H1 (cell line): ENCODE measurements around the gene CBLN3. TPM values are rescaled to one million over a fixed set of nuclear protein-coding genes. Genes with fewer than 3 reads are reported as not detected.

Source experiments
- CTCF ChIA-PET: fragments of 300-600 bp; sonication (Branson Sonifier 250); formaldehyde crosslinking; loops from one replicate; lab custom pipeline; 2021; ENCODE audit not compliant: partially characterized antibody; lab: Charles Lee
- POLR2A ChIA-PET: fragments of 300-600 bp; sonication (Branson Sonifier 250); formaldehyde crosslinking; loops from one replicate; lab custom pipeline; 2021; ENCODE audit warnings: inconsistent platforms; ENCODE audit not compliant: partially characterized antibody; lab: Charles Lee
- DNase-seq, 2 experiments: peaks; one replicate each; pipeline versions ENCODE4 v3.0.0 to v3.0.0-alpha.2; 2010 to 2022; ENCODE audit warnings: low spot score in 2 of 2, low read depth in 1 of 2, mixed read lengths in 1 of 2
- FAIRE-seq: peaks from 2 replicates; lab custom pipeline; 2011; peaks lifted over from hg19 to GRCh38; lab: Jason Lieb, UNC
- H2AFZ ChIP-seq: 2 replicates; pipeline ENCODE4 v1.8.1; 2012; ENCODE audit warnings: low read length, inconsistent platforms
- H2AK5ac ChIP-seq: 2 replicates; pipeline ENCODE4 v1.6.1; 2013; ENCODE audit warnings: low read depth, low read length
- H2BK120ac ChIP-seq: replicated peaks from 2 replicates; pipeline ENCODE3; 2013; ENCODE audit warnings: low read depth, low read length, inconsistent platforms
- H2BK12ac ChIP-seq: 2 replicates; pipeline ENCODE4 v1.6.1; 2013; ENCODE audit warnings: low read depth, low read length
- H2BK15ac ChIP-seq: 2 replicates; pipeline ENCODE4 v1.6.1; 2013; ENCODE audit warnings: low read length
- H2BK20ac ChIP-seq: 2 replicates; pipeline ENCODE4 v1.6.1; 2013; ENCODE audit warnings: low read length
- H2BK5ac ChIP-seq: 2 replicates; pipeline ENCODE4 v1.6.1; 2013; ENCODE audit warnings: low read depth, low read length
- H3K14ac ChIP-seq: 2 replicates; pipeline ENCODE4 v1.6.1; 2013; ENCODE audit warnings: inconsistent platforms; ENCODE audit not compliant: insufficient read length
- H3K18ac ChIP-seq: 2 replicates; pipeline ENCODE4 v1.6.1; 2013; ENCODE audit warnings: low read length; ENCODE audit errors: extremely low read depth
- H3K23ac ChIP-seq: 2 replicates; pipeline ENCODE4 v1.6.1; 2013; ENCODE audit warnings: inconsistent platforms; ENCODE audit not compliant: insufficient read length
- H3K23me2 ChIP-seq: 2 replicates; pipeline ENCODE4 v1.6.1; 2013; ENCODE audit warnings: low read depth, low read length
- H3K27ac ChIP-seq: 2 replicates; pipeline ENCODE4 v1.6.1; 2011; ENCODE audit warnings: low read depth, low read length, inconsistent platforms
- H3K27me3 ChIP-seq, 4 experiments: replicated peaks in 1 of 4; 1 replicate in 1 of 4; 2 replicates in 3 of 4; pipeline versions ENCODE4 v1.6.1 to v1.8.1; 2011 to 2013; ENCODE audit warnings: low read length in 3 of 4, mild to moderate bottlenecking in 3 of 4, inconsistent platforms in 2 of 4, mixed read lengths in 2 of 4, moderate library complexity in 1 of 4; ENCODE audit not compliant: control insufficient read depth in 3 of 4, insufficient read depth in 3 of 4; ENCODE audit errors: extremely low read depth in 1 of 4
- H3K36me3 ChIP-seq, 4 experiments: 2 replicates each; pipeline versions ENCODE4 v1.6.1 to v1.8.1; 2011 to 2013; ENCODE audit warnings: mild to moderate bottlenecking in 4 of 4, low read length in 3 of 4, moderate library complexity in 2 of 4, control low read depth in 1 of 4, inconsistent platforms in 1 of 4; ENCODE audit not compliant: insufficient read depth in 4 of 4, control insufficient read depth in 2 of 4
- H3K4ac ChIP-seq: replicated peaks from 2 replicates; pipeline ENCODE3; 2013; ENCODE audit warnings: low read length, low read depth, mixed read lengths, inconsistent platforms; ENCODE audit not compliant: insufficient read length
- H3K4me1 ChIP-seq, 4 experiments: replicated peaks in 1 of 4; 1 replicate in 1 of 4; 2 replicates in 3 of 4; pipeline versions ENCODE4 v1.6.1 to v1.8.1; 2011 to 2013; ENCODE audit warnings: low read length in 3 of 4, inconsistent platforms in 2 of 4, mixed read lengths in 1 of 4; ENCODE audit not compliant: insufficient read depth in 4 of 4, control insufficient read depth in 3 of 4
- H3K4me2 ChIP-seq, 2 experiments: 2 replicates each; pipeline versions ENCODE4 v1.6.1 to v1.8.1; 2011 to 2013; ENCODE audit warnings: low read depth in 2 of 2, low read length in 2 of 2, control low read depth in 1 of 2, inconsistent platforms in 1 of 2, mild to moderate bottlenecking in 1 of 2; ENCODE audit not compliant: insufficient read depth in 1 of 2
- H3K4me3 ChIP-seq, 4 experiments: fragments of 200-600, 300-600 bp in 1 of 4; sonication (generic), shearing (Covaris generic), sonication (Bioruptor Twin) in 1 of 4; 2 replicates each; pipeline versions ENCODE4 v1.5.1 to v1.8.1; 2011 to 2016; ENCODE audit warnings: low read length in 4 of 4, low read depth in 3 of 4, control low read depth in 2 of 4, inconsistent platforms in 2 of 4, mild to moderate bottlenecking in 2 of 4, mixed read lengths in 1 of 4, moderate library complexity in 1 of 4; ENCODE audit not compliant: insufficient read depth in 2 of 4; ENCODE audit errors: extremely low read depth in 1 of 4
- H3K56ac ChIP-seq: replicated peaks from 2 replicates; pipeline ENCODE3; 2013; ENCODE audit warnings: low read depth, mild to moderate bottlenecking, mixed read lengths, low read length, inconsistent platforms; ENCODE audit not compliant: insufficient read length
- H3K79me1 ChIP-seq: 2 replicates; pipeline ENCODE4 v1.6.1; 2013; ENCODE audit warnings: low read depth, low read length, control low read depth
- H3K79me2 ChIP-seq, 2 experiments: 2 replicates each; pipeline versions ENCODE4 v1.6.1 to v1.8.1; 2012 to 2013; ENCODE audit warnings: low read length in 2 of 2, mild to moderate bottlenecking in 2 of 2, inconsistent platforms in 1 of 2; ENCODE audit not compliant: insufficient read depth in 2 of 2, control insufficient read depth in 1 of 2
- H3K9ac ChIP-seq, 4 experiments: replicated peaks in 1 of 4; 1 replicate in 1 of 4; 2 replicates in 3 of 4; pipeline versions ENCODE4 v1.6.1 to v1.8.1; 2011 to 2013; ENCODE audit warnings: low read depth in 3 of 4, low read length in 3 of 4, control low read depth in 2 of 4, mild to moderate bottlenecking in 2 of 4, moderate library complexity in 2 of 4, inconsistent platforms in 1 of 4; ENCODE audit errors: extremely low read depth in 1 of 4
- H3K9me3 ChIP-seq, 2 experiments: 2 replicates each; pipeline versions ENCODE4 v1.6.1 to v1.8.1; 2012 to 2013; ENCODE audit warnings: mild to moderate bottlenecking in 2 of 2, moderate library complexity in 2 of 2, control low read depth in 1 of 2, inconsistent platforms in 1 of 2, low read depth in 1 of 2, low read length in 1 of 2, mixed read lengths in 1 of 2; ENCODE audit not compliant: insufficient read depth in 2 of 2
- H4K20me1 ChIP-seq, 2 experiments: replicated peaks in 1 of 2; 2 replicates each; pipeline versions ENCODE3 to v1.8.1; 2011 to 2013; ENCODE audit warnings: inconsistent platforms in 2 of 2, low read length in 2 of 2, mild to moderate bottlenecking in 1 of 2; ENCODE audit not compliant: insufficient read depth in 2 of 2, control insufficient read depth in 1 of 2
- H4K5ac ChIP-seq: 2 replicates; pipeline ENCODE4 v1.6.1; 2013; ENCODE audit warnings: low read length, low read depth, mixed read lengths, inconsistent platforms; ENCODE audit not compliant: insufficient read length
- H4K8ac ChIP-seq: 2 replicates; pipeline ENCODE4 v1.8.0; 2013; ENCODE audit warnings: mild to moderate bottlenecking, moderate library complexity, low read length, inconsistent platforms; ENCODE audit not compliant: insufficient read depth; ENCODE audit errors: extremely low read depth
- H4K91ac ChIP-seq: replicated peaks from 2 replicates; pipeline ENCODE3; 2013; ENCODE audit warnings: low read length, mixed read lengths, inconsistent platforms; ENCODE audit not compliant: insufficient read length
- CEBPB ChIP-seq: IDR thresholded peaks from 2 replicates; pipeline ENCODE4 v1.6.1; 2012; ENCODE audit warnings: low read depth, low read length
- SIN3A ChIP-seq, 2 experiments: IDR thresholded peaks in 1 of 2; conservative IDR thresholded peaks in 1 of 2; 2 replicates each; pipeline ENCODE4 v1.6.1; 2011 to 2012; ENCODE audit warnings: low read length in 2 of 2, improper control_type of control experiment in 1 of 2, low read depth in 1 of 2, mild to moderate bottlenecking in 1 of 2
- WGBS, 2 experiments: shearing (Covaris generic) in 1 of 2; methylation state at CpG; one replicate each; pipeline versions ENCODE4 v1.1.6 to v1.1.7; 2013 to 2015; ENCODE audit warnings: low lambda C conversion rate in 2 of 2, mixed read lengths in 2 of 2, inconsistent platforms in 1 of 2, low coverage in 1 of 2, missing lambda C conversion rate in 1 of 2; ENCODE audit not compliant: insufficient replicate concordance in 2 of 2, insufficient coverage in 1 of 2, insufficient read length in 1 of 2; ENCODE audit errors: extremely low coverage in 1 of 2, missing lambda C conversion rate in 1 of 2; 5-methylcytosine and 5-hydroxymethylcytosine counted together
- polyA plus RNA-seq, 7 experiments: library from polyadenylated mRNA; depleted of rRNA in 3 of 7; stranded (reverse) in 5 of 7; unstranded in 2 of 7; fragments of >200 nt in 5 of 7; fragments of 200-250 nt in 2 of 7; gene quantifications; 1 replicate in 5 of 7; 2 replicates in 1 of 7; 4 replicates in 1 of 7; pipeline versions ENCODE4 v1.2.1 to v1.2.3, GENCODE V29; 2011 to 2013; ENCODE audit warnings: missing spikeins in 2 of 7, mixed read lengths in 2 of 7
- total RNA-seq: library from RNA; stranded (reverse); fragmentation: NEBNext Ultra II Directional; extraction: Animal tissue kit (Norgen Biotek cat#: 25700); gene quantifications from 2 replicates; pipeline ENCODE4 v1.2.1, GENCODE V29; 2021

The CBLN3 gene
- total and polyA plus RNA-seq, 2 of the 8 experiments (the other 6 are each of a cell fraction or from before 2014, with no cell fraction given) = 0.54 to 1.00 TPM

DNA sequence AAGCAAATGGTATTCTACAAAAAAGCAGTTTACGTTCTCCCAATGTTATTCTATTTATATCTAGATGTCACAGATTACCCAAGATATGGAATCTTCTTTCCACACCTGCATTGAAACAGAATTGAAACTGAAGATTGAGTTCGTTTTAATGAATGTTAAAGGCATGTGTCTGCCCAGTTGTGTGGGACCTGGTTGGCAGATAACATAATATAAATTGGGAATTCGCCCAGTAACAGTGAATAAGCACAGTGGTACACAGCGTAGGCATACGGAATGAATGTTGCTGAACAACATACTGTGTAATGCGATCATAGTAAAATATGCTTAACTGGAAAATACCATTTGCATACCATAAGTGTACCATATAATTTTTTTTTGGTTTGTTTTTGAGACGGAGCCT, 4.6 kb upstream of the CBLN3 start:
- Histone ChIP-seq H3K23me2 (peaks cover 5% of the 10 kb centered on the region; the same call in 1 of the 2 replicates), H3K4ac (no peak overlapping the region), H2AK5ac (no peak overlapping the region), H3K36me3 (peaks cover 0 to 13% (median 2%) of the 10 kb centered on the region in 4 experiments; a peak in 5 of 8 replicates), H4K8ac (no peak overlapping the region), H4K91ac (no peak overlapping the region), H3K79me1 (no peaks in the 10 kb centered on the region; the same call in 1 of the 2 replicates), H3K79me2 (no peaks in the 10 kb centered on the region), H3K23ac (no peak overlapping the region), H3K27ac (no peak overlapping the region), H2BK120ac (no peak overlapping the region), H3K4me1 (peaks cover 6 to 20% (median 13%) of the 10 kb centered on the region in 4 experiments), H4K5ac (no peak overlapping the region), H3K9ac (no peak overlapping the region), H3K56ac (no peak overlapping the region), H3K27me3 (peaks cover 0 to 3% (median 0%) of the 10 kb centered on the region in 4 experiments; a peak in 2 of 7 replicates), H4K20me1 (peaks cover 1 to 9% of the 10 kb centered on the region in 2 experiments), H3K18ac (no peak overlapping the region), H2BK5ac (no peak overlapping the region), H3K4me3 (no peak overlapping the region), H2AFZ (no peak overlapping the region), H3K9me3 (no peaks in the 10 kb centered on the region), H3K4me2 (no peak overlapping the region), H2BK20ac (no peak overlapping the region), H2BK12ac (no peak overlapping the region), H2BK15ac (no peak overlapping the region), H3K14ac (no peak overlapping the region)
- DNase-seq = no peak
- CTCF ChIA-PET = interaction anchor here (0.6 to 21.3 kb wide), 7 partner anchors 23 to 127 kb away, joined by 3 to 664 read pairs (median 29); partner anchors contain the start of genes ADCY4, CIDEB and RIPK3
- POLR2A ChIA-PET = no interaction called here
- no peak for FAIRE-seq
- WGBS, 2 experiments = 90% methylated on average over 7 of the region's 7 CpGs; no CpG with 5 or more reads in 1 of the 2 experiments
- TF ChIP-seq SIN3A (conservative IDR thresholded peaks at IDR 0.05 in 1 of 2, IDR thresholded peaks at IDR 0.05 in 1 of 2; ENCODE audit: low read depth in 1 of 2, low read length in 2 of 2) (no peak), CEBPB (no peak)
